HCT116 (cell line): ENCODE results near the gene LSM6. TPM values are rescaled to one million over a fixed set of nuclear protein-coding genes. Genes with fewer than 3 reads are reported as not detected.

Experiments
- ATAC-seq: fragments of 200-7000 bp; cut with Tn5 transposase; 2 replicates; pipeline ENCODE4 v1.9.1; 2020; ENCODE audit warnings: mild to moderate bottlenecking, moderate library complexity
- BruUV-seq: library from RNA; stranded (reverse); fragments of 400-500 nt; replicated peaks from 2 replicates; lab custom pipeline; 2021; lab: Mats Ljungman, UMichigan
- CTCF ChIA-PET: fragments of 300-600 bp; sonication (Branson Sonifier 250); formaldehyde crosslinking; loops from one replicate; lab custom pipeline; 2021; ENCODE audit warnings: antibody characterized with exemption; lab: Charles Lee
- POLR2A ChIA-PET: fragments of 300-600, 350-600 bp; sonication (Branson Sonifier 250); formaldehyde crosslinking; loops from one replicate; lab custom pipeline; 2021; ENCODE audit warnings: antibody characterized with exemption; lab: Charles Lee
- RAD21 ChIA-PET, 2 experiments: fragments of 300-600 bp; sonication (Branson Sonifier 250); formaldehyde crosslinking; loops; one replicate each; lab custom pipeline; 2023; ENCODE audit warnings: low total read pairs in 2 of 2; ENCODE audit not compliant: uncharacterized antibody in 2 of 2, unreplicated experiment in 2 of 2, low non-redundant PET in 1 of 2; lab: Charles Lee
- DNase-seq: peaks from one replicate; pipeline ENCODE4 v3.0.0-alpha.2; 2010; ENCODE audit warnings: low read depth, low spot score
- H2AFZ ChIP-seq: fragments of 200-600 bp; shearing (Covaris generic), sonication (generic); 2 replicates; pipeline ENCODE4 v1.6.1; 2017; ENCODE audit warnings: low read depth, mixed run types, mixed read lengths, antibody characterized with exemption, low read length; ENCODE audit not compliant: poor library complexity, severe bottlenecking
- H3K27ac ChIP-seq: 2 replicates; pipeline ENCODE4 v1.5.1; 2012; ENCODE audit warnings: low read depth, low read length
- H3K27me3 ChIP-seq: fragments of 200-600 bp; sonication (generic); 2 replicates; pipeline ENCODE4 v1.6.1; 2016; ENCODE audit warnings: mixed run types, low read length, mixed read lengths; ENCODE audit not compliant: insufficient read depth
- H3K36me3 ChIP-seq, 2 experiments: fragments of 200-500 bp in 1 of 2; fragments of 200-600 bp in 1 of 2; sonication (Bioruptor generic) in 1 of 2; sonication (generic) in 1 of 2; 2 replicates each; pipeline versions ENCODE4 v1.5.1 to v1.6.1; 2014 to 2016; ENCODE audit warnings: low read length in 2 of 2, inconsistent platforms in 1 of 2, mixed read lengths in 1 of 2, mixed run types in 1 of 2; ENCODE audit not compliant: insufficient read depth in 2 of 2, control insufficient read depth in 1 of 2
- H3K4me1 ChIP-seq, 2 experiments: fragments of 200-600 bp in 1 of 2; sonication (generic) in 1 of 2; 2 replicates each; pipeline versions ENCODE4 v1.5.1 to v1.6.1; 2012 to 2017; ENCODE audit warnings: low read length in 2 of 2, inconsistent platforms in 1 of 2, mild to moderate bottlenecking in 1 of 2, mixed read lengths in 1 of 2, mixed run types in 1 of 2, moderate library complexity in 1 of 2; ENCODE audit not compliant: insufficient read depth in 2 of 2, control insufficient read depth in 1 of 2
- H3K4me2 ChIP-seq: fragments of 200-600 bp; sonication (generic); 2 replicates; pipeline ENCODE4 v1.6.1; 2017; ENCODE audit warnings: mixed run types, low read length, mixed read lengths
- H3K4me3 ChIP-seq, 2 experiments: fragments of 200-600 bp in 1 of 2; sonication (generic) in 1 of 2; replicated peaks in 1 of 2; 2 replicates each; pipeline ENCODE4 v1.5.1; 2011 to 2016; ENCODE audit warnings: low read length in 2 of 2, control low read depth in 1 of 2, low read depth in 1 of 2, mild to moderate bottlenecking in 1 of 2, mixed read lengths in 1 of 2, mixed run types in 1 of 2
- H3K79me2 ChIP-seq: fragments of 200-600 bp; sonication (generic); 2 replicates; pipeline ENCODE4 v1.6.1; 2017; ENCODE audit warnings: mild to moderate bottlenecking, mixed run types, low read length, moderate library complexity, mixed read lengths; ENCODE audit not compliant: insufficient read depth
- H3K9ac ChIP-seq: fragments of 200-600 bp; sonication (generic); 2 replicates; pipeline ENCODE4 v1.6.1; 2016; ENCODE audit warnings: low read length, mixed read lengths
- H3K9me2 ChIP-seq: fragments of 200-600 bp; sonication (generic), shearing (Covaris generic); 2 replicates; pipeline ENCODE4 v1.6.1; 2017; ENCODE audit warnings: mixed run types, mild to moderate bottlenecking, moderate library complexity; ENCODE audit not compliant: insufficient read depth
- H3K9me3 ChIP-seq, 2 experiments: fragments of 200-500 bp in 1 of 2; fragments of 200-600 bp in 1 of 2; sonication (Bioruptor generic) in 1 of 2; sonication (generic) in 1 of 2; 2 replicates each; pipeline ENCODE4 v1.6.1; 2014 to 2017; ENCODE audit warnings: low read length in 2 of 2, mixed read lengths in 2 of 2, inconsistent platforms in 1 of 2, low read depth in 1 of 2, mild to moderate bottlenecking in 1 of 2, mixed run types in 1 of 2, moderate library complexity in 1 of 2; ENCODE audit not compliant: control insufficient read depth in 1 of 2, insufficient read depth in 1 of 2
- H4K20me1 ChIP-seq: fragments of 200-600 bp; sonication (generic), shearing (Covaris generic); 2 replicates; pipeline ENCODE4 v1.6.1; 2017; ENCODE audit warnings: mixed run types, mild to moderate bottlenecking, moderate library complexity; ENCODE audit not compliant: insufficient read depth
- CBX3 ChIP-seq: IDR thresholded peaks from 2 replicates; pipeline ENCODE4 v1.6.1; 2012; ENCODE audit warnings: low read depth
- CTCF ChIP-seq, 3 experiments: fragments of 200-600 bp in 1 of 3; sonication (generic) in 1 of 3; IDR thresholded peaks in 2 of 3; conservative IDR thresholded peaks in 1 of 3; 2 replicates each; pipeline ENCODE4 v1.5.1; 2012 to 2017; ENCODE audit warnings: low read depth in 2 of 3, low read length in 2 of 3, antibody characterized with exemption in 1 of 3, borderline replicate concordance in 1 of 3, control low read depth in 1 of 3, mild to moderate bottlenecking in 1 of 3, mixed read lengths in 1 of 3, mixed run types in 1 of 3, moderate library complexity in 1 of 3; ENCODE audit not compliant: insufficient read depth in 1 of 3
- EZH2 ChIP-seq: fragments of 200-600 bp; sonication (generic); IDR thresholded peaks from 2 replicates; pipeline ENCODE4 v1.6.1; 2017; ENCODE audit warnings: antibody characterized with exemption, mixed run types
- POLR2AphosphoS5 ChIP-seq: IDR thresholded peaks from 2 replicates; pipeline ENCODE4 v1.6.1; 2011; ENCODE audit warnings: mild to moderate bottlenecking, low read depth, low read length, moderate library complexity
- SIN3A ChIP-seq: IDR thresholded peaks from 2 replicates; pipeline ENCODE4 v1.6.1; 2012; ENCODE audit warnings: low read depth
- SRF ChIP-seq: IDR thresholded peaks from 2 replicates; pipeline ENCODE4 v1.6.1; 2012; ENCODE audit warnings: low read depth
- ZBTB33 ChIP-seq: IDR thresholded peaks from 2 replicates; pipeline ENCODE4 v1.6.1; 2011; ENCODE audit warnings: mild to moderate bottlenecking, low read length, moderate library complexity; ENCODE audit not compliant: insufficient replicate concordance; ENCODE audit errors: extremely low read depth
- ZFX ChIP-seq: fragments of 450-650 bp; IDR thresholded peaks from 2 replicates; pipeline ENCODE4 v1.6.1; 2017
- ZNF274 ChIP-seq: fragments of 200-500 bp; sonication (Bioruptor generic); IDR thresholded peaks from 2 replicates; pipeline ENCODE4 v1.6.1; 2014; ENCODE audit warnings: mild to moderate bottlenecking, low read depth, low read length, inconsistent platforms
- intact Hi-C: fragments of 100-400 bp; cut with micrococcal nuclease; formaldehyde crosslinking; loops from 2 replicates; pipeline ENCODE4 v1.10.0; 2022
- total RNA-seq: library from RNA; stranded (reverse); gene quantifications from one replicate; pipeline ENCODE4 v1.2.1, GENCODE V29; 2021; ENCODE audit not compliant: unreplicated experiment
- TF ChIP-seq, protein P1 (sequence below): IDR thresholded peaks from 2 replicates; pipeline ENCODE4 v1.6.1; 2012
- TF ChIP-seq, protein P2 (sequence below): IDR thresholded peaks from 2 replicates; pipeline ENCODE4 v1.6.1; 2012

The LSM6 gene
- total RNA-seq, 1 experiment from 2014 or later = 57.4 TPM

GRCh38 chr4:146155152-146155724 lies 20.3 kb upstream of the LSM6 start:
- BruUV-seq = no TSS peak

More at GRCh38 chr4:146155152-146155724, 20.3 kb upstream of the LSM6 start:
- no peaks in the 10 kb centered on the region for H3K27me3 ChIP-seq
- no peaks in the 10 kb centered on the region for H4K20me1 ChIP-seq
- H3K9ac ChIP-seq = no peak overlapping the region
- no peaks in the 10 kb centered on the region for H3K79me2 ChIP-seq
- ATAC-seq (no peak), DNase-seq (no peak)
- no peaks in the 10 kb centered on the region for H3K4me1 ChIP-seq
- no peaks in the 10 kb centered on the region for H3K9me3 ChIP-seq
- no peaks in the 10 kb centered on the region for H3K9me2 ChIP-seq
- ChIA-PET RAD21 (interaction anchor here in 1 of 2 experiments (0.7 kb wide), 1 partner anchor 322 kb away, joined by 4 read pairs; no protein-coding TSS in a partner anchor), CTCF (no interaction called here), POLR2A (no interaction called here)
- TF ChIP-seq POLR2AphosphoS5 (no peak), SIN3A (no peak), ZBTB33 (no peak), SRF (no peak), EZH2 (no peak), CTCF (IDR thresholded peaks at IDR 0.05 in 2 of 3, conservative IDR thresholded peaks at IDR 0.05 in 1 of 3; ENCODE audit: borderline replicate concordance in 1 of 3, insufficient read depth in 1 of 3, low read depth in 2 of 3, low read length in 2 of 3) (no peak), ZNF274 (no peak), ZFX (no peak), CBX3 (no peak)
- TF ChIP-seq, protein P1, sequence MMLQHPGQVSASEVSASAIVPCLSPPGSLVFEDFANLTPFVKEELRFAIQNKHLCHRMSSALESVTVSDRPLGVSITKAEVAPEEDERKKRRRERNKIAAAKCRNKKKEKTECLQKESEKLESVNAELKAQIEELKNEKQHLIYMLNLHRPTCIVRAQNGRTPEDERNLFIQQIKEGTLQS = no peak
- TF ChIP-seq, protein P2, sequence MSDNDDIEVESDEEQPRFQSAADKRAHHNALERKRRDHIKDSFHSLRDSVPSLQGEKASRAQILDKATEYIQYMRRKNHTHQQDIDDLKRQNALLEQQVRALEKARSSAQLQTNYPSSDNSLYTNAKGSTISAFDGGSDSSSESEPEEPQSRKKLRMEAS = no peak
- no peak overlapping the region for H2AFZ ChIP-seq
- no peak overlapping the region for H3K4me2 ChIP-seq
- H3K36me3 ChIP-seq = no peaks in the 10 kb centered on the region
- H3K4me3 ChIP-seq = no peak overlapping the region
- intact Hi-C loops = no loop called here
- no peak overlapping the region for H3K27ac ChIP-seq
